ENCODE measurements around the gene PCSK1. TPM values are rescaled to one million over a fixed set of nuclear protein-coding genes. Genes with fewer than 3 reads are reported as not detected.

PCSK1 gene
- polyA plus RNA-seq, 2 of the 4 experiments (the other 2 are of a cell fraction): 0.14 to 0.17 TPM

DNA sequence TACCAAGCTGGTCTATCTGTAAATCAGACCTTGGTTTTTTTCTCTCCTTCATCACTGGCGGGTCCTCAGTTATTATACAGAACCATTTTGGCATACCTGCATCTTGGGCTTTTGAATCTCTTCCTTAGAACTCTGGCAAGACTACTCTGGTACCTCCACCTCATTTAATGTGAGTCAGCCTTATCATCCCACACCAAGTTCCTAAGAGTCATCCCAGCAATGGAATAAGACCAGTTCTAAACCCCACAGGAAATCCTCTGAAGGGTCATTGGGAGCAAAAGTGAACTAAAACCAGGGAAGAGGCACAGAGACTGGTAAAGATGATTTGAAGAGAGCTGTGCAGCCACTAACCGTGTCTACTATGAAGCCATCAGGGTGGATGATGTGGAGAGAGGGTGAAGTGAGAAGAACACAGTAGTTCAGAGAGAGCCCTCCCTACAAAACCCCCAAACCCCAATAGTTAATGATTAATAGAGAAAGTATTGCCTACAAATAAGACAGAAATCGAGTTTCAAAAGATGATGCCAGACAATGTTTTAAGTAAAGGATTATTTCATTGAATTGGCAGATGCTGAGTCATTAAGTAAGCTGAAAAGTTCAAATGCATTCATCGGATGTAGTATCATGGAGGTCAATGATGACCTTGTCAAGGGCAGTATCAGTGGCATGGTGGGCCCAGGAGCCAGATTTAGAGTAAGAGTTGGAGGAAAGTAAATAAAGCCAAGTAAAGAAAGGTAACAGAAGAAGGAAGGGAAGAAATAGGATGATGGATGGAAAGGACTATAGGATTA, 85.4 kb downstream of the PCSK1 start:
- no peak overlapping the region for H3K4me2 ChIP-seq
- FAIRE-seq: no peak
- H3K27ac ChIP-seq: peak overlapping the region; percentile 39 to 77
- DNase-seq (ENCODE audit: low read depth in 1 of 2, low spot score in 1 of 2): no peak
- H3K4me1 ChIP-seq: peaks cover 22% of the 10 kb centered on the region
- WGBS (ENCODE audit: missing lambda C conversion rate): 35% methylated on average over 4 of the region's 4 CpGs
- TF ChIP-seq JUNB (IDR thresholded peaks at IDR 0.05) (0 out of 2 replicates have a peak, but pooled peaks have one; percentile 21), MAFK (IDR thresholded peaks at IDR 0.05; ENCODE audit: partially characterized antibody) (peak; percentile 32), ESRRA (IDR thresholded peaks at IDR 0.05; ENCODE audit: borderline replicate concordance, low read length) (no peak), CBX2 (IDR thresholded peaks at IDR 0.05; ENCODE audit: borderline replicate concordance, low read depth) (no peak)
- CTCF ChIA-PET: interaction anchor here (1.4 to 14.2 kb wide), 3 partner anchors 12 to 266 kb away, joined by 3 to 317 read pairs (median 5); no protein-coding TSS in a partner anchor
- no peak overlapping the region for H3K4me3 ChIP-seq
- no peak for ATAC-seq
- POLR2A ChIA-PET: no interaction called here
- H3K9me3 ChIP-seq: no peaks in the 10 kb centered on the region

- Histone ChIP-seq H3K9me3 (no peaks in the 10 kb centered on the region), H3K4me2 (no peak overlapping the region), H3K27ac (peak overlapping the region; percentile 39 to 77), H3K4me3 (no peak overlapping the region), H3K4me1 (peaks cover 22% of the 10 kb centered on the region)
- CTCF ChIA-PET: interaction anchor here (0.6 to 14.2 kb wide), 74 partner anchors 9 to 817 kb away, joined by 3 to 317 read pairs (median 5); partner anchors contain the start of genes LIX1 and PCSK1
- ATAC-seq: peak; percentile 95 to 98
- DNase-seq (ENCODE audit: low read depth in 1 of 2, low spot score in 1 of 2): peak; percentile 47 to 80
- TF ChIP-seq RAD21 (conservative IDR thresholded peaks at IDR 0.05 in 1 of 2, IDR thresholded peaks at IDR 0.05 in 1 of 2): peak; percentile 92 to 97
- TF ChIP-seq KDM1A (IDR thresholded peaks at IDR 0.05; ENCODE audit: low read depth): no peak
- TF ChIP-seq ZSCAN20 (CRISPR knock-in tag; IDR thresholded peaks at IDR 0.05): no peak
- TF ChIP-seq FOSL2 (IDR thresholded peaks at IDR 0.05): no peak
- no peak for TF ChIP-seq FOSL2 (CRISPR knock-in tag; IDR thresholded peaks at IDR 0.05)
- TF ChIP-seq, protein P1, sequence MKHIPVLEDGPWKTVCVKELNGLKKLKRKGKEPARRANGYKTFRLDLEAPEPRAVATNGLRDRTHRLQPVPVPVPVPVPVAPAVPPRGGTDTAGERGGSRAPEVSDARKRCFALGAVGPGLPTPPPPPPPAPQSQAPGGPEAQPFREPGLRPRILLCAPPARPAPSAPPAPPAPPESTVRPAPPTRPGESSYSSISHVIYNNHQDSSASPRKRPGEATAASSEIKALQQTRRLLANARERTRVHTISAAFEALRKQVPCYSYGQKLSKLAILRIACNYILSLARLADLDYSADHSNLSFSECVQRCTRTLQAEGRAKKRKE (CRISPR knock-in tag; IDR thresholded peaks at IDR 0.05; ENCODE audit: low read depth): no peak
- TF ChIP-seq FOXS1 (CRISPR knock-in tag; IDR thresholded peaks at IDR 0.05): no peak
- no peak for TF ChIP-seq MYC (IDR thresholded peaks at IDR 0.05; ENCODE audit: borderline replicate concordance, low read length)
- TF ChIP-seq, protein P2, sequence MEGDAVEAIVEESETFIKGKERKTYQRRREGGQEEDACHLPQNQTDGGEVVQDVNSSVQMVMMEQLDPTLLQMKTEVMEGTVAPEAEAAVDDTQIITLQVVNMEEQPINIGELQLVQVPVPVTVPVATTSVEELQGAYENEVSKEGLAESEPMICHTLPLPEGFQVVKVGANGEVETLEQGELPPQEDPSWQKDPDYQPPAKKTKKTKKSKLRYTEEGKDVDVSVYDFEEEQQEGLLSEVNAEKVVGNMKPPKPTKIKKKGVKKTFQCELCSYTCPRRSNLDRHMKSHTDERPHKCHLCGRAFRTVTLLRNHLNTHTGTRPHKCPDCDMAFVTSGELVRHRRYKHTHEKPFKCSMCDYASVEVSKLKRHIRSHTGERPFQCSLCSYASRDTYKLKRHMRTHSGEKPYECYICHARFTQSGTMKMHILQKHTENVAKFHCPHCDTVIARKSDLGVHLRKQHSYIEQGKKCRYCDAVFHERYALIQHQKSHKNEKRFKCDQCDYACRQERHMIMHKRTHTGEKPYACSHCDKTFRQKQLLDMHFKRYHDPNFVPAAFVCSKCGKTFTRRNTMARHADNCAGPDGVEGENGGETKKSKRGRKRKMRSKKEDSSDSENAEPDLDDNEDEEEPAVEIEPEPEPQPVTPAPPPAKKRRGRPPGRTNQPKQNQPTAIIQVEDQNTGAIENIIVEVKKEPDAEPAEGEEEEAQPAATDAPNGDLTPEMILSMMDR (IDR thresholded peaks at IDR 0.05): peak; percentile 94
- TF ChIP-seq ELK1 (IDR thresholded peaks at IDR 0.05; ENCODE audit: low read depth, low read length): no peak
- no peak for TF ChIP-seq ZNF302 (CRISPR knock-in tag; IDR thresholded peaks at IDR 0.05)
- TF ChIP-seq, protein P3, sequence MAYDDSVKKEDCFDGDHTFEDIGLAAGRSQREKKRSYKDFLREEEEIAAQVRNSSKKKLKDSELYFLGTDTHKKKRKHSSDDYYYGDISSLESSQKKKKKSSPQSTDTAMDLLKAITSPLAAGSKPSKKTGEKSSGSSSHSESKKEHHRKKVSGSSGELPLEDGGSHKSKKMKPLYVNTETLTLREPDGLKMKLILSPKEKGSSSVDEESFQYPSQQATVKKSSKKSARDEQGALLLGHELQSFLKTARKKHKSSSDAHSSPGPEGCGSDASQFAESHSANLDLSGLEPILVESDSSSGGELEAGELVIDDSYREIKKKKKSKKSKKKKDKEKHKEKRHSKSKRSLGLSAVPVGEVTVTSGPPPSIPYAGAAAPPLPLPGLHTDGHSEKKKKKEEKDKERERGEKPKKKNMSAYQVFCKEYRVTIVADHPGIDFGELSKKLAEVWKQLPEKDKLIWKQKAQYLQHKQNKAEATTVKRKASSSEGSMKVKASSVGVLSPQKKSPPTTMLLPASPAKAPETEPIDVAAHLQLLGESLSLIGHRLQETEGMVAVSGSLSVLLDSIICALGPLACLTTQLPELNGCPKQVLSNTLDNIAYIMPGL (CRISPR knock-in tag; IDR thresholded peaks at IDR 0.05; ENCODE audit: borderline replicate concordance): no peak
- peak; percentile 97 for TF ChIP-seq SMC3 (IDR thresholded peaks at IDR 0.05)
- no peak for TF ChIP-seq ZC3H11A (IDR thresholded peaks at IDR 0.05)
- no peak for TF ChIP-seq MAFK (IDR thresholded peaks at IDR 0.05; ENCODE audit: partially characterized antibody)
- no peak for TF ChIP-seq EP300 (IDR thresholded peaks at IDR 0.05)
- no peak for TF ChIP-seq HEYL (CRISPR knock-in tag; IDR thresholded peaks at IDR 0.05)
- no peak for TF ChIP-seq ZFP36 (IDR thresholded peaks at IDR 0.05; ENCODE audit: borderline replicate concordance, partially characterized antibody)
- TF ChIP-seq, protein P4, sequence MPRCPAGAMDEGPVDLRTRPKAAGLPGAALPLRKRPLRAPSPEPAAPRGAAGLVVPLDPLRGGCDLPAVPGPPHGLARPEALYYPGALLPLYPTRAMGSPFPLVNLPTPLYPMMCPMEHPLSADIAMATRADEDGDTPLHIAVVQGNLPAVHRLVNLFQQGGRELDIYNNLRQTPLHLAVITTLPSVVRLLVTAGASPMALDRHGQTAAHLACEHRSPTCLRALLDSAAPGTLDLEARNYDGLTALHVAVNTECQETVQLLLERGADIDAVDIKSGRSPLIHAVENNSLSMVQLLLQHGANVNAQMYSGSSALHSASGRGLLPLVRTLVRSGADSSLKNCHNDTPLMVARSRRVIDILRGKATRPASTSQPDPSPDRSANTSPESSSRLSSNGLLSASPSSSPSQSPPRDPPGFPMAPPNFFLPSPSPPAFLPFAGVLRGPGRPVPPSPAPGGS (IDR thresholded peaks at IDR 0.05): no peak
- TF ChIP-seq HOXB13 (CRISPR knock-in tag; IDR thresholded peaks at IDR 0.05; ENCODE audit: low read depth): no peak
- WGBS (ENCODE audit: missing lambda C conversion rate): 35% methylated on average over 6 of the region's 6 CpGs
- FAIRE-seq: peak; percentile 93
- POLR2A ChIA-PET: interaction anchor here (0.6 to 1.8 kb wide), 3 partner anchors 165 to 464 kb away, joined by 4 to 5 read pairs (median 5); partner anchors contain the start of gene CAST
Measured at GRCh38 chr5:96344678-96345577, 88.1 kb downstream of the PCSK1 start.
